ENCODE data around the gene ACBD5.
"Not testable (repeated sequence)": the region's sequence is repeated elsewhere in the genome, so short reads cannot be mapped to it uniquely, and the experiment has no call there.

GRCh38 chr10:27237531-27237930 lies 3.1 kb downstream of the ACBD5 start:
- not testable (repeated sequence) for TF ChIP-seq EZH2 (IDR thresholded peaks at IDR 0.05; ENCODE audit: borderline replicate concordance); EZH2phosphoT487 (IDR thresholded peaks at IDR 0.05; ENCODE audit: low read depth, severe bottlenecking, unreplicated experiment)

Data from hepatocyte (in vitro differentiated cells).